Gastrocnemius medialis (tissue), 4 donors: ENCODE measurements around the gene TRMT112. TPM values are rescaled to one million over a fixed set of nuclear protein-coding genes. Genes with fewer than 3 reads are reported as not detected.

ENCODE experiments used
- ATAC-seq, 2 donors: fragments of 150-250 bp; one replicate each; pipeline ENCODE4 v1.9.1; 2016
- DNase-seq, 2 donors: peaks; one replicate each; pipeline ENCODE4 v3.0.0-alpha.2; 2019
- H3K27ac ChIP-seq, 4 donors: fragments of 200-600 bp; sonication (generic); 1 replicate in 1 of 4; 2 replicates in 3 of 4; pipeline ENCODE4 v1.5.1; 2016 to 2018; ENCODE audit warnings: mild to moderate bottlenecking in 2 of 4, moderate library complexity in 1 of 4
- H3K27me3 ChIP-seq, 3 donors: fragments of 200-600 bp; sonication (generic) in 2 of 3; 1 replicate in 1 of 3; 2 replicates in 2 of 3; pipeline versions ENCODE4 v1.5.1 to v1.6.0; 2016 to 2019; ENCODE audit warnings: mild to moderate bottlenecking in 1 of 3, moderate library complexity in 1 of 3
- H3K36me3 ChIP-seq, 2 donors: fragments of 200-600 bp; sonication (generic) in 1 of 2; one replicate each; pipeline ENCODE4 v1.5.1; 2017 to 2018
- H3K4me1 ChIP-seq, 2 donors: fragments of 200-600 bp; sonication (generic) in 1 of 2; one replicate each; pipeline ENCODE4 v1.5.1; 2016 to 2017; ENCODE audit warnings: mild to moderate bottlenecking in 2 of 2
- H3K4me3 ChIP-seq, 4 donors: fragments of 200-600 bp; sonication (generic) in 3 of 4; 1 replicate in 1 of 4; 2 replicates in 3 of 4; pipeline ENCODE4 v1.5.1; 2016 to 2019; ENCODE audit warnings: mild to moderate bottlenecking in 2 of 4
- H3K9me3 ChIP-seq, 3 donors: fragments of 200-600 bp; sonication (generic) in 2 of 3; 1 replicate in 1 of 3; 2 replicates in 2 of 3; pipeline ENCODE4 v1.5.1; 2016 to 2019
- CTCF ChIP-seq, 5 experiments: fragments of 450-650 bp in 3 of 5; fragments of 200-600 bp in 2 of 5; sonication (generic) in 2 of 5; IDR thresholded peaks in 4 of 5; conservative IDR thresholded peaks in 1 of 5; 1 replicate in 4 of 5; 2 replicates in 1 of 5; pipeline ENCODE4 v1.5.1; 2016 to 2019; ENCODE audit warnings: antibody characterized with exemption in 5 of 5, mild to moderate bottlenecking in 3 of 5, moderate library complexity in 3 of 5
- POLR2A ChIP-seq, 2 donors: fragments of 450-650 bp; IDR thresholded peaks; one replicate each; pipeline ENCODE4 v1.6.1; 2017; ENCODE audit warnings: antibody characterized with exemption in 2 of 2, mild to moderate bottlenecking in 2 of 2, moderate library complexity in 2 of 2
- in situ Hi-C, 4 donors: fragments of 200-750 bp; cut with MboI; loops; one replicate each; pipeline versions ENCODE4 v1.15.0 to v1.8.0; 2017; ENCODE audit warnings: low sequenced_read_pairs in 4 of 4
- intact Hi-C: fragments of 100-400 bp; cut with DNase I; formaldehyde crosslinking; loops from one replicate; pipeline ENCODE4 v1.15.1; 2023; ENCODE audit warnings: low total_unique reads
- total RNA-seq, 4 donors: library from RNA; depleted of rRNA; stranded (reverse); fragments of >200 nt; gene quantifications; one replicate each; pipeline versions ENCODE4 v1.1.0 to v1.2.3, GENCODE V29; 2016

Gene TRMT112
- total RNA-seq, 4 donors from 2014 or later, result 133 to 226 (median 194) TPM

DNA sequence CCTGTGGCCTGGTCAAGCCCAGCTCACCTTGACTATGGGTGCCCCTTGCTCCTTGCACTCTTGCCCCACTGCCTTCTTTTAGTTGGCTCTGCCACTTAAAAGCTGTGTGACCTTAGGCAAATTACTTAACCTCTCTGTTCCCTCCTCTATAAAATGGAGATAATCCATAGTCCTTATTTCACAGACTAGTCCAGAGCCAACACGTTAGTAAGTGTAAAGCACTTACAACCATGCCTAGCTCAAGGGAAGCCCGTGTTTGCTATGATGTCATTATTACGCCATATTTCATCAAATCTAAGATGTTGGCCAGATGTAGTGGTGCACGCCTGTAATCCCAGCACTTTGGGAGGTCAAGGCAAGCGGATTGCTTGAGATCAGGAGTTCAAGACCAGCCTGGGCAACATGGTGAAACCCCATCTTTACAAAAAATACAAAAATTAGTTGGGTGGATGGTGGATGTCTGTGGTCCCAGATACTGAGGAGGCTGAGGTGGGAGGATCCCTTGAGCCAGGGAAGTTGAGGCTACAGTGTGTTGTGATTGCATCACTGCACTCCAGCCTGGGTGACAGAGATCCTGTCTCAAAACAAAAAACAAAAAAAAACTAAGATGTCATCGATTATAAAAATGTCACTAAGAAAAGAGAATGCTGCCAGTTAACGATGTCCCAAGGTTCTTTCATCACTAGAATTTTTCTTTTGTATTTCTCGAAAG lies 20.3 kb upstream of the TRMT112 start:
- Histone ChIP-seq H3K27me3 (no peaks in the 10 kb centered on the region), H3K27ac (no peak overlapping the region), H3K9me3 (no peaks in the 10 kb centered on the region), H3K4me1 (peaks cover 0 to 4% of the 10 kb centered on the region in 2 donors), H3K4me3 (no peak overlapping the region), H3K36me3 (no peaks in the 10 kb centered on the region)
- intact Hi-C loops (no loop called here), in situ Hi-C loops (no loop called here)
- TF ChIP-seq POLR2A (IDR thresholded peaks at IDR 0.05) (no peak), CTCF (IDR thresholded peaks at IDR 0.05 in 4 of 5, conservative IDR thresholded peaks at IDR 0.05 in 1 of 5) (no peak)
- no peak for ATAC-seq
- DNase-seq, result no peak

- Histone ChIP-seq H3K9me3 (no peaks in the 10 kb centered on the region), H3K36me3 (no peaks in the 10 kb centered on the region), H3K27me3 (no peaks in the 10 kb centered on the region), H3K27ac (no peak overlapping the region), H3K4me1 (no peaks in the 10 kb centered on the region), H3K4me3 (no peak overlapping the region)
- ATAC-seq (peak; percentile 94 to 95), DNase-seq (peak; percentile 36 to 81)
- in situ Hi-C loops (no loop called here), intact Hi-C loops (no loop called here)
- TF ChIP-seq POLR2A (IDR thresholded peaks at IDR 0.05) (no peak), CTCF (IDR thresholded peaks at IDR 0.05 in 4 of 5, conservative IDR thresholded peaks at IDR 0.05 in 1 of 5) (no peak)
Measured at GRCh38 chr11:64334764-64335735, 17.7 kb upstream of the TRMT112 start.

GRCh38 chr11:64333556-64333955 lies 16.2 kb upstream of the TRMT112 start:
- in situ Hi-C loops, result no loop called here

More at GRCh38 chr11:64333556-64333955, 16.2 kb upstream of the TRMT112 start:
- H3K27ac ChIP-seq, result no peak overlapping the region
- peaks cover 0 to 8% of the 10 kb centered on the region in 2 donors for H3K4me1 ChIP-seq
- ATAC-seq (no peak), DNase-seq (no peak)
- H3K27me3 ChIP-seq, result no peaks in the 10 kb centered on the region
- no peak overlapping the region for H3K4me3 ChIP-seq
- no peaks in the 10 kb centered on the region for H3K9me3 ChIP-seq
- intact Hi-C loops, result no loop called here
- TF ChIP-seq POLR2A (IDR thresholded peaks at IDR 0.05), result no peak
- no peak for TF ChIP-seq CTCF (IDR thresholded peaks at IDR 0.05 in 4 of 5, conservative IDR thresholded peaks at IDR 0.05 in 1 of 5)
- no peaks in the 10 kb centered on the region for H3K36me3 ChIP-seq
